Right lobe of liver (tissue), 6 donors: ENCODE results near the gene SEMA6B. TPM values are rescaled to one million over a fixed set of nuclear protein-coding genes. Genes with fewer than 3 reads are reported as not detected.

Experiments
- ATAC-seq, 4 donors: fragments of 200-7000 bp; cut with Tn5 transposase; one replicate each; pipeline ENCODE4 v1.9.1; 2020; ENCODE audit warnings: mild to moderate bottlenecking in 4 of 4, moderate library complexity in 4 of 4
- DNase-seq, 3 donors: peaks; one replicate each; pipeline ENCODE4 v3.0.0-alpha.2; 2020
- H3K27ac ChIP-seq, 3 donors: fragments of 200-600 bp; one replicate each; pipeline ENCODE4 v1.8.0; 2022
- H3K27me3 ChIP-seq, 2 donors: fragments of 200-600 bp; one replicate each; pipeline ENCODE4 v1.8.0; 2022
- H3K36me3 ChIP-seq, 4 donors: fragments of 200-600 bp; sonication (generic) in 1 of 4; one replicate each; pipeline versions ENCODE4 v1.5.1 to v1.8.0; 2017 to 2022; ENCODE audit warnings: control low read depth in 1 of 4
- H3K4me1 ChIP-seq, 4 donors: fragments of 200-600 bp; sonication (generic) in 1 of 4; one replicate each; pipeline versions ENCODE4 v1.5.1 to v1.8.0; 2017 to 2022; ENCODE audit warnings: control low read depth in 1 of 4
- H3K4me3 ChIP-seq, 3 donors: fragments of 200-600 bp; one replicate each; pipeline ENCODE4 v1.8.0; 2022
- H3K9me3 ChIP-seq, 4 donors: fragments of 200-600 bp; sonication (generic) in 1 of 4; one replicate each; pipeline versions ENCODE4 v1.5.1 to v1.8.0; 2017 to 2022; ENCODE audit warnings: control low read depth in 1 of 4
- CTCF ChIP-seq, 4 donors: fragments of 200-600 bp in 3 of 4; fragments of 450-650 bp in 1 of 4; IDR thresholded peaks; one replicate each; pipeline versions ENCODE4 v1.5.1 to v1.8.0; 2016 to 2022; ENCODE audit warnings: antibody characterized with exemption in 4 of 4, mild to moderate bottlenecking in 2 of 4
- POLR2A ChIP-seq: fragments of 450-650 bp; IDR thresholded peaks from one replicate; pipeline ENCODE4 v1.6.1; 2017; ENCODE audit warnings: antibody characterized with exemption, mild to moderate bottlenecking
- WGBS: methylation state at CpG from one replicate; pipeline ENCODE4 v1.1.6; 2018; ENCODE audit warnings: low coverage, low lambda C conversion rate; ENCODE audit not compliant: insufficient coverage; ENCODE audit errors: missing lambda C conversion rate; 5-methylcytosine and 5-hydroxymethylcytosine counted together
- intact Hi-C, 2 donors: fragments of 100-400 bp; cut with DNase I; formaldehyde crosslinking; loops; one replicate each; pipeline versions ENCODE4 v1.11.2 to v1.14.1; 2022
- total RNA-seq, 6 experiments: library from RNA; depleted of rRNA in 2 of 6; stranded (reverse); fragments of >200 nt in 2 of 6; fragmentation: NEBNext Ultra II Directional in 3 of 6; extraction: Animal tissue kit (Norgen Biotek cat#: 25700) in 3 of 6; gene quantifications; one replicate each; pipeline versions ENCODE4 v1.1.0 to v1.2.4, GENCODE V29; 2016 to 2023
- donor health status: DM: no; HTN: yes; CAD: no.
- donor health status: DM: no; HTN: no; CAD: no.
- donor health status: DM: no; HTN: no; CAD: no.
- donor health status: DM: no; HTN: yes; CAD: no.
- donor health status: DM: no; HTN: yes; CAD: no.

The SEMA6B gene
- total RNA-seq, 6 experiments from 2014 or later = 1.0 to 6.5 (median 2.3) TPM

- H3K9me3 ChIP-seq = no peaks in the 10 kb centered on the region
- intact Hi-C loops = no loop called here
- TF ChIP-seq POLR2A = no peak
- TF ChIP-seq CTCF (IDR thresholded peaks at IDR 0.05) = no peak
- ATAC-seq (no peak), DNase-seq (no peak)
- no peaks in the 10 kb centered on the region for H3K27me3 ChIP-seq
- no peak overlapping the region for H3K27ac ChIP-seq
- H3K4me1 ChIP-seq = no peaks in the 10 kb centered on the region
- peaks cover 0 to 54% (median 13%) of the 10 kb centered on the region in 4 donors for H3K36me3 ChIP-seq
- no peak overlapping the region for H3K4me3 ChIP-seq
- 84% methylated on average over 5 of the region's 12 CpGs for WGBS
These were observed 52.4 kb downstream of the SEMA6B start for GRCh38 chr19:4507150-4507452.

GRCh38 chr19:4506449-4507149 lies 52.9 kb downstream of the SEMA6B start:
- no peak for ATAC-seq
- peaks cover 0 to 57% (median 12%) of the 10 kb centered on the region in 4 donors for H3K36me3 ChIP-seq
- H3K27me3 ChIP-seq = no peaks in the 10 kb centered on the region
- no peaks in the 10 kb centered on the region for H3K4me1 ChIP-seq
- TF ChIP-seq POLR2A = no peak
- TF ChIP-seq CTCF (IDR thresholded peaks at IDR 0.05) = no peak
- DNase-seq = no peak
- no peak overlapping the region for H3K27ac ChIP-seq
- WGBS = 85% methylated on average over 9 of the region's 17 CpGs
- H3K9me3 ChIP-seq = no peaks in the 10 kb centered on the region
- no peak overlapping the region for H3K4me3 ChIP-seq
- intact Hi-C loops = no loop called here

- intact Hi-C loops = no loop called here
- no peak overlapping the region for H3K27ac ChIP-seq
- H3K9me3 ChIP-seq = no peaks in the 10 kb centered on the region
- ATAC-seq (no peak), DNase-seq (no peak)
- H3K36me3 ChIP-seq = peaks cover 0 to 60% (median 13%) of the 10 kb centered on the region in 4 donors
- 92% methylated on average over 16 of the region's 34 CpGs for WGBS
- no peak for TF ChIP-seq CTCF (IDR thresholded peaks at IDR 0.05)
- TF ChIP-seq POLR2A = no peak
- no peaks in the 10 kb centered on the region for H3K4me1 ChIP-seq
- no peaks in the 10 kb centered on the region for H3K27me3 ChIP-seq
- no peak overlapping the region for H3K4me3 ChIP-seq
These were observed 53.7 kb downstream of the SEMA6B start for GRCh38 chr19:4505570-4506448.

- intact Hi-C loops = no loop called here
- no peaks in the 10 kb centered on the region for H3K9me3 ChIP-seq
- H3K4me1 ChIP-seq = no peaks in the 10 kb centered on the region
- H3K27me3 ChIP-seq = no peaks in the 10 kb centered on the region
- H3K27ac ChIP-seq = no peak overlapping the region
- H3K4me3 ChIP-seq = no peak overlapping the region
- DNase-seq (peak in 1 of 3 donors; percentile 22), ATAC-seq (peak in 2 of 4 donors; percentile 2 to 5)
- peaks cover 0 to 61% (median 13%) of the 10 kb centered on the region in 4 donors for H3K36me3 ChIP-seq
- 0% methylated on average over 2 of the region's 15 CpGs for WGBS
- TF ChIP-seq CTCF (IDR thresholded peaks at IDR 0.05) = no peak
- no peak for TF ChIP-seq POLR2A
These were observed 54.5 kb downstream of the SEMA6B start for GRCh38 chr19:4504891-4505569.
